Measurements from ENCODE around the gene KIAA1328.

DNA sequence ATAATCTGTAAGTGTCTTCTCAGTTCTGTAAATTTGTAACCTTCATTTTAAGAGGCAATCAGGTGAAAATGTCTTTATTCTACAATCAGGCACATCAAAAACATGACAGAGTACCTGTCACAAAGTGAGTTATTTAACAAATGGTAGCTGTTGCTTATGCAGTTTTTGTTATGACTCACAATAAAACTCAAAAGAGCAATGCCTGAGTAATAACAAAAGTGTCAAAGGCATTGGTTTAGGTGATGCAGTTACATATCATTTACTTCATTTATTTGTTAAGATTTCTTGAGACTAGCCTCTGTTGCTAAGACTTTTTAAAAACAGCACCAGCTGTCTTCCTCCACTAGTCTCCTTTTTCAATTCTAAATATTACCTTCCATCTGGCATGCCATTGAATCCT lies 177.8 kb downstream of the KIAA1328 start:
- TF ChIP-seq, protein P1, sequence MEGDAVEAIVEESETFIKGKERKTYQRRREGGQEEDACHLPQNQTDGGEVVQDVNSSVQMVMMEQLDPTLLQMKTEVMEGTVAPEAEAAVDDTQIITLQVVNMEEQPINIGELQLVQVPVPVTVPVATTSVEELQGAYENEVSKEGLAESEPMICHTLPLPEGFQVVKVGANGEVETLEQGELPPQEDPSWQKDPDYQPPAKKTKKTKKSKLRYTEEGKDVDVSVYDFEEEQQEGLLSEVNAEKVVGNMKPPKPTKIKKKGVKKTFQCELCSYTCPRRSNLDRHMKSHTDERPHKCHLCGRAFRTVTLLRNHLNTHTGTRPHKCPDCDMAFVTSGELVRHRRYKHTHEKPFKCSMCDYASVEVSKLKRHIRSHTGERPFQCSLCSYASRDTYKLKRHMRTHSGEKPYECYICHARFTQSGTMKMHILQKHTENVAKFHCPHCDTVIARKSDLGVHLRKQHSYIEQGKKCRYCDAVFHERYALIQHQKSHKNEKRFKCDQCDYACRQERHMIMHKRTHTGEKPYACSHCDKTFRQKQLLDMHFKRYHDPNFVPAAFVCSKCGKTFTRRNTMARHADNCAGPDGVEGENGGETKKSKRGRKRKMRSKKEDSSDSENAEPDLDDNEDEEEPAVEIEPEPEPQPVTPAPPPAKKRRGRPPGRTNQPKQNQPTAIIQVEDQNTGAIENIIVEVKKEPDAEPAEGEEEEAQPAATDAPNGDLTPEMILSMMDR (IDR thresholded peaks at IDR 0.05), result no peak
- no peak for TF ChIP-seq POLR2A (IDR thresholded peaks at IDR 0.05)

All from right lobe of liver (tissue), 4 donors.